H7 (cell line): Measurements from ENCODE around the gene SH3D19. TPM values are rescaled to one million over a fixed set of nuclear protein-coding genes. Genes with fewer than 3 reads are reported as not detected.

Experiments
- DNase-seq: peaks from one replicate; pipeline ENCODE4 v3.0.0; 2012
- H3K27me3 ChIP-seq: 2 replicates; pipeline ENCODE4 v1.6.0; 2011; ENCODE audit warnings: mild to moderate bottlenecking, low read length; ENCODE audit not compliant: control insufficient read depth, insufficient read depth
- H3K36me3 ChIP-seq: replicated peaks from 2 replicates; pipeline ENCODE4 v1.5.1; 2011; ENCODE audit warnings: low read length; ENCODE audit not compliant: control insufficient read depth, insufficient read depth
- H3K4me3 ChIP-seq: 2 replicates; pipeline ENCODE4 v1.5.1; 2011; ENCODE audit warnings: low read depth, mild to moderate bottlenecking, control low read depth, low read length, moderate library complexity; ENCODE audit not compliant: insufficient read depth
- total RNA-seq: library from RNA; depleted of rRNA; stranded (reverse); fragments of >200 nt; shearing (Covaris generic); gene quantifications from 2 replicates; pipeline ENCODE4 v1.2.3, GENCODE V29; 2014; rRNA removed

The SH3D19 gene, protein sequence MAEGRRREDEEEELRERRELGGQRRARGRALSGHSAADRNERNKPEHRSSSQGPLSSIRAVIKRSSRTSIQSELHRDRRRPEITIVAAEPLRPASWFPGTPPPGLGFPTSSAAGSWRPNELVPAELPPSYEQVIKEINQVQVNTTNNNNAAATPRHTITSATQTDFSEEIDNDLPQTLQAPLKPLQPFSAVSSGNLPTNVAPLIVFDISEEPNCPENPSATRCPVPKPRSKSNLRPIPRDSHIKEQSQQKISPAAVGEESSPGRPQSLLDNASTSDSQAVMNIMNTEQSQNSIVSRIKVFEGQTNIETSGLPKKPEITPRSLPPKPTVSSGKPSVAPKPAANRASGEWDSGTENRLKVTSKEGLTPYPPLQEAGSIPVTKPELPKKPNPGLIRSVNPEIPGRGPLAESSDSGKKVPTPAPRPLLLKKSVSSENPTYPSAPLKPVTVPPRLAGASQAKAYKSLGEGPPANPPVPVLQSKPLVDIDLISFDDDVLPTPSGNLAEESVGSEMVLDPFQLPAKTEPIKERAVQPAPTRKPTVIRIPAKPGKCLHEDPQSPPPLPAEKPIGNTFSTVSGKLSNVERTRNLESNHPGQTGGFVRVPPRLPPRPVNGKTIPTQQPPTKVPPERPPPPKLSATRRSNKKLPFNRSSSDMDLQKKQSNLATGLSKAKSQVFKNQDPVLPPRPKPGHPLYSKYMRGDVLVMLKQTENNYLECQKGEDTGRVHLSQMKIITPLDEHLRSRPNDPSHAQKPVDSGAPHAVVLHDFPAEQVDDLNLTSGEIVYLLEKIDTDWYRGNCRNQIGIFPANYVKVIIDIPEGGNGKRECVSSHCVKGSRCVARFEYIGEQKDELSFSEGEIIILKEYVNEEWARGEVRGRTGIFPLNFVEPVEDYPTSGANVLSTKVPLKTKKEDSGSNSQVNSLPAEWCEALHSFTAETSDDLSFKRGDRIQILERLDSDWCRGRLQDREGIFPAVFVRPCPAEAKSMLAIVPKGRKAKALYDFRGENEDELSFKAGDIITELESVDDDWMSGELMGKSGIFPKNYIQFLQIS
- total RNA-seq, result 24.8 and 26.8 TPM in 2 replicates

GRCh38 chr4:151325111-151325948 lies at the start of gene SH3D19:
Gene SH3D19 (minus strand): TSS chr4:151325605. CDS start chr4:151325352, 253 bp downstream.
- H3K36me3 ChIP-seq, result no peaks in the 10 kb centered on the region
- H3K27me3 ChIP-seq, result no peaks in the 10 kb centered on the region
- peak; percentile 80 for DNase-seq
- H3K4me3 ChIP-seq, result peak within 1 kb of the TSS; percentile 72

DNA sequence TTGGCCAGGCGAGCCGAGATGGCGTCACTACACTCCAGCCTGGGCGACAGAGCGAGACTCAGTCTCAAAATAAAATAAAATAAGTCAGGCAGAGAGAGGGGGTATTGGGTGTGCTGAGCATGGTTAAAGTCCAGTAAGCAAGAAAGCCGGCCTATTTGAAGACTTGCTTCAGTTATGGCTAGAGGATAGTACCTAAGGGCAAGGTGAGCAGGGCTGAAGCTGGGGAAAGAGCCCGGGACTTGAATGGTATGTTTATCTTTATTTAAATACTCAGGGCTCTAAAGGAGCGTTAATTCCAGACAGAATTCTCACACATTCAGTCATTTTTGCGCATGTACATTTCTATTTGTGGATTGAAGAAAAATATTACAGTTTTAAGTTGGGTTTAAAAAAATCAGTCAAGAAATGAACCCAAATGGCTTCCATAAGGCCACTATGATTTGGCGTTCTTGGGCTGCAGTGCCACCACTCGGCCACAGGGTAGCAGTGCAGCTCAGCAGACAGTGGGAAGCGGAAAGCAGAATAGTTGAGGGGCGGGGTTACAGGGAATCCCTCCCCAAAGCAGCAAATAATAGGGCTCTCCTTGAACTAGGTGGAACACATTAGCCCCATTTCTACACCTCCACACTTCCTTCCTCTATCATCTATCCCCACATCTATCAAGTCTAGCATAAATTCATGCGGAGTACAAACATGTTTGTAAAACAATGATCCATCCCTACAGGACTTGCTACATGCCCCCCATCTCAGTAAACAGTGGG lies 37.2 kb upstream of the SH3D19 start:
- DNase-seq, result peak; percentile 83
- Histone ChIP-seq H3K27me3 (no peaks in the 10 kb centered on the region), H3K36me3 (no peaks in the 10 kb centered on the region), H3K4me3 (no peak overlapping the region)

DNA sequence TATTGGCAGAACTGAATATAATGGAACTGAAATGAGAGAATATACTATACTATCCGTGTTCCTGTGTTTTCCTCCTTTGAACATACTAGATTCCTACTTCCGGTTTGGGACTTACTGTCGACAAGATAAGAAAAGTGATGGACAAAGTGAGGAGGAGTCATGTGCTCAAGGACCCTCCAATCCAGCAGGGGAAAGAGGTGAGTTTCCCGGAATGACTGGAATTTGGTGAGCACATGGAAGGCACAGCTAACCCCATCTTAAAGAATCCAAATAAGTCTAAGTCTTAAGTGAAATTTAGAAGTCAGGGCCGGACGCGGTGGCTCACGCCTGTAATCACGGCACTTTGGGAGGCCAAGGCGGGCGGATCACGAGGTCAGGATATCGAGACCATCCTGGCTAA lies 36.6 kb upstream of the SH3D19 start:
- DNase-seq, result no peak
- no peak overlapping the region for H3K4me3 ChIP-seq
- H3K27me3 ChIP-seq, result no peaks in the 10 kb centered on the region
- H3K36me3 ChIP-seq, result no peaks in the 10 kb centered on the region

DNA sequence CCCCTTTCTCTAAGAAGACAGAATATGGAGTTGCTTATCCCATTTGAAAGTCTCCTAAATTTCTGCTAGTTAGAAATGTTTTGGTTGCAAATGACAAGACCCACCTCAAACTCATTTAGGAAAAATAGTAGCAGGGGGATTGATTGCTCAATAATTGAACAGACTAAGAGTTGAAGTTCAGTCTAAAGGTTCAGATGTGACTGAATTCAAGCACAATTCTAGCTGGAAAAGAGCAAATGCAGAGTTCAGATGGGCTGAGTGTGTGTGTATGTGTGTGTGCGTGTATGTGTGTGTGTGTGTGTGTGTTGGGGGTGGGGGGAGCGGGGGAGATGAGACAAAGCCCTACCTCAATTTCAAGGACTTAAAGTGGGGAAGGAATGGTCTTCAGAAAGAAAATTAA lies 35.7 kb upstream of the SH3D19 start:
- Histone ChIP-seq H3K27me3 (no peaks in the 10 kb centered on the region), H3K4me3 (no peak overlapping the region), H3K36me3 (no peaks in the 10 kb centered on the region)
- DNase-seq, result no peak

DNA sequence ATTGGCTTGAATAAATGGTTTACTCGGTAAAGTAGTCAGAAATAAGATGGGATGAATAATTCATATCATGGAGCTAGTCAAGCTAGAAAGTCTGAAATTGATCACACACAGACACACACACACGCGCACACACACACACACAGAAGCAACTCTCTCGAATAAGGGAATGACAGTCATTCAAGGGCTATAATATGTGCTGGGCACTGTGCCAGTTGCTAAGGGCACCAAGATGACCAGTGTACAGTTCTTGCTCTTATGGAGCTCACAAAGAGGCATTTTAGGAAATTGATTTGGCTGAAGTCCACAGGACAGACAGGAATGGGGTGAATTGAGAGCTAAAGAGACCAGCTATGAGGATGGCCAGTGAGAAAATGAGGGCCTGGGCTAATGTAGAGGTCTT lies 34.2 kb upstream of the SH3D19 start:
- no peak for DNase-seq
- Histone ChIP-seq H3K36me3 (no peaks in the 10 kb centered on the region), H3K27me3 (no peaks in the 10 kb centered on the region), H3K4me3 (no peak overlapping the region)

- Histone ChIP-seq H3K27me3 (no peaks in the 10 kb centered on the region), H3K4me3 (no peak overlapping the region), H3K36me3 (no peaks in the 10 kb centered on the region)
- DNase-seq, result no peak
Observed at GRCh38 chr4:151358266-151358665, 32.9 kb upstream of the SH3D19 start.

DNA sequence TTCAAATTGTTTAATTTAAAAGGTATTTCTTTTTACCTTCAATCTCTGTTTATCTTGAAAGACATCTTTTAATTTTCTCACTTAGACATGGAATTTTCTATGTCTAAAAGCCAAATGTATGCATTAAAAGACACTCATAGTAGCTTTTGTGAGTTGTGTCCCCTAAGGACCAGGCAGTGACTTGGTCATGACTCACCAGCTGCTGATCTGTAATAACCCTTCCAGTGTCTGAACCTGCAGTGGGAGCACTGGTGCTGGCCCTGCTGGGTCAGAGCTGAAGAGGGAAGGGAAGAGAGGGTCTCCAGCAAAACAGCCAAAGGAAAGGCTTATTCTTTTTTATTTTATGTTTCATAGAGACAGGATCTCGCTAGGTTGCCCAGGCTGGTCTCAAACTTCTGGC lies 31.1 kb upstream of the SH3D19 start:
- H3K27me3 ChIP-seq, result no peaks in the 10 kb centered on the region
- no peak for DNase-seq
- no peak overlapping the region for H3K4me3 ChIP-seq
- H3K36me3 ChIP-seq, result no peaks in the 10 kb centered on the region

GRCh38 chr4:151355155-151355554 lies 29.8 kb upstream of the SH3D19 start:
- Histone ChIP-seq H3K27me3 (no peaks in the 10 kb centered on the region), H3K36me3 (no peaks in the 10 kb centered on the region), H3K4me3 (no peak overlapping the region)
- no peak for DNase-seq

DNA sequence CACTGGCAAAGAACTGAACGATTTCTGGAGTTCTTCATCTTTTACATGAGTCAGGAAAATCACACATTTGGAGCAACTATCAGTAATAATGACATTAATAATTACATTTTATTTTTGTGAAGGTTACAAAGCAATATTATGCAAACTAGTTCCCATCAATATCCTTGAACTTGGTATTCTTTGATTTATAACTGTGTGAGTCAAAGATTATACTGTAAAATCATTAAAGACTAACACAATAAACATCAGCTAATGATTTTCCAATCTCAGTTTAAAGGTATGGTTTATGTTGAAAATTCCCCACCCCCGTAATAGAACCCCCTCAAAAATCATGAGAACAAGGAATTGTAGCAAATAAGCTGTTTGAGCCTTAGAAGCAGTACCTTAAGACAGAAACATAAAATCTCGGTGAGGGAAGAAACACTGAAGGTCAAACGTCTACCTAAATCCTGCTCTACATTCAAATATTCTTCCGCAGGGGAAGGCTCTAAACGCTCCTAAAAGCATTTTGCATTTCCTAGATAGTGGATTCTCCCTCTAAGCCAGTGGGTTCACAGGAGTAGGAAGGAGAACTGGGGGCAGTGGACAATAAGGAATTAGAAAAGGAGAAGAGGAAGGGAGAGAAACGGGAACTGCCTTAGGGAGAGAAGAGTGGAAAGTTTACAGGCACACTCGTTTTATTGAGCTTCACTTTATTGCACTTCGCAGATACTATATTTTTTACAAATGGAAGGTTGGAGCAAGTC lies 22.3 kb upstream of the SH3D19 start:
- H3K4me3 ChIP-seq, result no peak overlapping the region
- DNase-seq, result no peak
- H3K36me3 ChIP-seq, result no peaks in the 10 kb centered on the region
- no peaks in the 10 kb centered on the region for H3K27me3 ChIP-seq

DNA sequence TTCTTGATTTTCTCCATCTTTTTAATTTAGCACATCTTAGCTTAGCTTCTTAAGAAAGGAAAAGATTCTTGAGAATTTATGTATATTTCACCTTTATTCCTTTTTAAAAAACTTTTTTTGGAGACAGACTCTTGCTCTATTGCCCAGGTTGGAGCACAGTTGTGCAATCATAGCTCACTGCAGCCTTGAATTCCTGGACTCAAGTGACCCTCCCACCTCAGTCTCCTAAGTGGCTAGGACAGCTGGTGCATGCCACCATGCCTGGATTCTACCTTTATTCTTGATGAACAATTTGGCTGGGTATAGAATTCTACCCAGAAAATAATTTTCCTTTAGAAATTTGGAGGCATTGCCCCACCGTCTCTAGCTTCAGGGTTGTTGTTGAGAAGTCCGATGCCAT lies 19.5 kb upstream of the SH3D19 start:
- Histone ChIP-seq H3K4me3 (no peak overlapping the region), H3K36me3 (no peaks in the 10 kb centered on the region), H3K27me3 (no peaks in the 10 kb centered on the region)
- DNase-seq, result no peak

GRCh38 chr4:151340751-151341385 lies 15.5 kb upstream of the SH3D19 start:
- no peaks in the 10 kb centered on the region for H3K36me3 ChIP-seq
- no peaks in the 10 kb centered on the region for H3K27me3 ChIP-seq
- DNase-seq, result no peak
- H3K4me3 ChIP-seq, result no peak overlapping the region

GRCh38 chr4:151339467-151339866 lies 14.1 kb upstream of the SH3D19 start:
- no peak overlapping the region for H3K4me3 ChIP-seq
- no peaks in the 10 kb centered on the region for H3K27me3 ChIP-seq
- DNase-seq, result no peak
- no peaks in the 10 kb centered on the region for H3K36me3 ChIP-seq
